ENCODE measurements around the gene FAM9B. TPM values are rescaled to one million over a fixed set of nuclear protein-coding genes. Genes with fewer than 3 reads are reported as not detected.
A peak's percentile ranks its signal among the peaks of the same experiment; 100 is the strongest.

FAM9B gene
- not detected for total RNA-seq

GRCh38 chrX:9033989-9034388, at the start of gene FAM9B:
Gene FAM9B, minus strand, starts transcription at chrX:9034127. Its CDS starts 1,141 bp downstream, at chrX:9032986.
- POLR2A ChIA-PET = no interaction called here
- H3K27me3 Mint-ChIP-seq = no peaks in the 10 kb centered on the region
- no peak within 1 kb of the TSS for H3K4me3 Mint-ChIP-seq
- ATAC-seq (ENCODE audit: low read depth) (no peak), DNase-seq (no peak)
- H3K4me1 Mint-ChIP-seq = peaks cover 5% of the 10 kb centered on the region
- H3K36me3 Mint-ChIP-seq = peaks cover 2% of the 10 kb centered on the region
- no peak within 1 kb of the TSS for H3K27ac Mint-ChIP-seq
- H3K9me3 Mint-ChIP-seq = peaks cover 2% of the 10 kb centered on the region

- no peak overlapping the region for H3K4me3 Mint-ChIP-seq
- no peaks in the 10 kb centered on the region for H3K4me1 Mint-ChIP-seq
- DNase-seq = no peak
- POLR2A ChIA-PET = no interaction called here
- no peaks in the 10 kb centered on the region for H3K27me3 Mint-ChIP-seq
- H3K9me3 Mint-ChIP-seq = peaks cover 2% of the 10 kb centered on the region
- H3K27ac Mint-ChIP-seq = no peak overlapping the region
- no peaks in the 10 kb centered on the region for H3K36me3 Mint-ChIP-seq
- ATAC-seq (ENCODE audit: low read depth) = no peak
Observed at GRCh38 chrX:9081271-9081670, 47.3 kb upstream of the FAM9B start.

GRCh38 chrX:9074326-9074725, 40.4 kb upstream of the FAM9B start:
- Mint-ChIP-seq H3K36me3 (no peaks in the 10 kb centered on the region), H3K27ac (no peak overlapping the region), H3K9me3 (no peaks in the 10 kb centered on the region), H3K27me3 (no peaks in the 10 kb centered on the region), H3K4me3 (no peak overlapping the region), H3K4me1 (no peaks in the 10 kb centered on the region)
- ATAC-seq (ENCODE audit: low read depth) = no peak
- POLR2A ChIA-PET = no interaction called here
- DNase-seq = no peak

- Mint-ChIP-seq H3K9me3 (no peaks in the 10 kb centered on the region), H3K36me3 (no peaks in the 10 kb centered on the region), H3K27me3 (no peaks in the 10 kb centered on the region), H3K27ac (no peak overlapping the region), H3K4me3 (no peak overlapping the region), H3K4me1 (no peaks in the 10 kb centered on the region)
- DNase-seq (no peak), ATAC-seq (ENCODE audit: low read depth) (no peak)
- POLR2A ChIA-PET = no interaction called here
Observed at GRCh38 chrX:9072281-9072680, 38.4 kb upstream of the FAM9B start.

GRCh38 chrX:9071031-9071650, 37.2 kb upstream of the FAM9B start:
- Mint-ChIP-seq H3K27ac (no peak overlapping the region), H3K36me3 (no peaks in the 10 kb centered on the region), H3K4me3 (no peak overlapping the region), H3K4me1 (no peaks in the 10 kb centered on the region), H3K27me3 (no peaks in the 10 kb centered on the region), H3K9me3 (no peaks in the 10 kb centered on the region)
- DNase-seq (no peak), ATAC-seq (ENCODE audit: low read depth) (no peak)
- POLR2A ChIA-PET = no interaction called here

GRCh38 chrX:9069573-9069972, 35.6 kb upstream of the FAM9B start:
- H3K9me3 Mint-ChIP-seq = no peaks in the 10 kb centered on the region
- H3K27me3 Mint-ChIP-seq = no peaks in the 10 kb centered on the region
- DNase-seq = no peak
- no peaks in the 10 kb centered on the region for H3K36me3 Mint-ChIP-seq
- POLR2A ChIA-PET = no interaction called here
- no peak overlapping the region for H3K27ac Mint-ChIP-seq
- no peaks in the 10 kb centered on the region for H3K4me1 Mint-ChIP-seq
- H3K4me3 Mint-ChIP-seq = no peak overlapping the region
- no peak for ATAC-seq (ENCODE audit: low read depth)

- no peak for DNase-seq
- Mint-ChIP-seq H3K9me3 (peaks cover 1% of the 10 kb centered on the region), H3K4me1 (no peaks in the 10 kb centered on the region), H3K4me3 (no peak overlapping the region), H3K27ac (no peak overlapping the region), H3K27me3 (peaks cover 2% of the 10 kb centered on the region), H3K36me3 (no peaks in the 10 kb centered on the region)
- POLR2A ChIA-PET = no interaction called here
- no peak for ATAC-seq (ENCODE audit: low read depth)
Observed at GRCh38 chrX:9064694-9065093, 30.8 kb upstream of the FAM9B start.

- H3K36me3 Mint-ChIP-seq = no peaks in the 10 kb centered on the region
- no peak overlapping the region for H3K4me3 Mint-ChIP-seq
- ATAC-seq (ENCODE audit: low read depth) (no peak), DNase-seq (no peak)
- peaks cover 2% of the 10 kb centered on the region for H3K27me3 Mint-ChIP-seq
- H3K9me3 Mint-ChIP-seq = peaks cover 1% of the 10 kb centered on the region
- H3K4me1 Mint-ChIP-seq = no peaks in the 10 kb centered on the region
- POLR2A ChIA-PET = no interaction called here
- H3K27ac Mint-ChIP-seq = no peak overlapping the region
Observed at GRCh38 chrX:9062641-9063040, 28.7 kb upstream of the FAM9B start.

GRCh38 chrX:9055354-9055753, 21.4 kb upstream of the FAM9B start:
- POLR2A ChIA-PET = no interaction called here
- H3K36me3 Mint-ChIP-seq = no peaks in the 10 kb centered on the region
- DNase-seq = no peak
- H3K4me1 Mint-ChIP-seq = peaks cover 7% of the 10 kb centered on the region
- H3K27ac Mint-ChIP-seq = no peak overlapping the region
- peak; percentile 52 for ATAC-seq (ENCODE audit: low read depth)
- H3K9me3 Mint-ChIP-seq = no peaks in the 10 kb centered on the region
- no peak overlapping the region for H3K4me3 Mint-ChIP-seq
- peaks cover 2% of the 10 kb centered on the region for H3K27me3 Mint-ChIP-seq

- H3K27me3 Mint-ChIP-seq = peaks cover 2% of the 10 kb centered on the region
- POLR2A ChIA-PET = no interaction called here
- no peak overlapping the region for H3K27ac Mint-ChIP-seq
- no peaks in the 10 kb centered on the region for H3K36me3 Mint-ChIP-seq
- DNase-seq (no peak), ATAC-seq (ENCODE audit: low read depth) (no peak)
- H3K4me1 Mint-ChIP-seq = peaks cover 7% of the 10 kb centered on the region
- H3K9me3 Mint-ChIP-seq = no peaks in the 10 kb centered on the region
- H3K4me3 Mint-ChIP-seq = no peak overlapping the region
Observed at GRCh38 chrX:9052081-9052480, 18.2 kb upstream of the FAM9B start.

GRCh38 chrX:9050331-9050730, 16.4 kb upstream of the FAM9B start:
- H3K9me3 Mint-ChIP-seq = no peaks in the 10 kb centered on the region
- ATAC-seq (ENCODE audit: low read depth) = no peak
- peaks cover 2% of the 10 kb centered on the region for H3K27me3 Mint-ChIP-seq
- H3K4me1 Mint-ChIP-seq = peaks cover 3% of the 10 kb centered on the region
- H3K36me3 Mint-ChIP-seq = no peaks in the 10 kb centered on the region
- no peak overlapping the region for H3K27ac Mint-ChIP-seq
- DNase-seq = no peak
- no peak overlapping the region for H3K4me3 Mint-ChIP-seq
- POLR2A ChIA-PET = no interaction called here

GRCh38 chrX:9048801-9049200, 14.9 kb upstream of the FAM9B start:
- no peak overlapping the region for H3K27ac Mint-ChIP-seq
- POLR2A ChIA-PET = no interaction called here
- peaks cover 2% of the 10 kb centered on the region for H3K27me3 Mint-ChIP-seq
- no peaks in the 10 kb centered on the region for H3K4me1 Mint-ChIP-seq
- H3K36me3 Mint-ChIP-seq = no peaks in the 10 kb centered on the region
- ATAC-seq (ENCODE audit: low read depth) (no peak), DNase-seq (no peak)
- no peaks in the 10 kb centered on the region for H3K9me3 Mint-ChIP-seq
- H3K4me3 Mint-ChIP-seq = no peak overlapping the region

- H3K36me3 Mint-ChIP-seq = peaks cover 2% of the 10 kb centered on the region
- POLR2A ChIA-PET = no interaction called here
- no peak for ATAC-seq (ENCODE audit: low read depth)
- DNase-seq = no peak
- no peak overlapping the region for H3K27ac Mint-ChIP-seq
- H3K9me3 Mint-ChIP-seq = peaks cover 2% of the 10 kb centered on the region
- H3K27me3 Mint-ChIP-seq = no peaks in the 10 kb centered on the region
- no peak overlapping the region for H3K4me3 Mint-ChIP-seq
- H3K4me1 Mint-ChIP-seq = peaks cover 5% of the 10 kb centered on the region
Observed at GRCh38 chrX:9038244-9038643, 4.3 kb upstream of the FAM9B start.

GRCh38 chrX:9037296-9037695, 3.4 kb upstream of the FAM9B start:
- Mint-ChIP-seq H3K36me3 (peaks cover 2% of the 10 kb centered on the region), H3K27me3 (no peaks in the 10 kb centered on the region), H3K27ac (no peak overlapping the region), H3K4me3 (no peak overlapping the region), H3K4me1 (peaks cover 5% of the 10 kb centered on the region), H3K9me3 (peaks cover 2% of the 10 kb centered on the region)
- POLR2A ChIA-PET = no interaction called here
- ATAC-seq (ENCODE audit: low read depth) = no peak
- DNase-seq = no peak

GRCh38 chrX:9033586-9033985, 341 bp downstream of the FAM9B start:
- ATAC-seq (ENCODE audit: low read depth) (no peak), DNase-seq (no peak)
- H3K27ac Mint-ChIP-seq = no peak overlapping the region
- no peaks in the 10 kb centered on the region for H3K27me3 Mint-ChIP-seq
- peaks cover 5% of the 10 kb centered on the region for H3K4me1 Mint-ChIP-seq
- H3K9me3 Mint-ChIP-seq = peaks cover 2% of the 10 kb centered on the region
- peaks cover 2% of the 10 kb centered on the region for H3K36me3 Mint-ChIP-seq
- POLR2A ChIA-PET = no interaction called here
- H3K4me3 Mint-ChIP-seq = no peak overlapping the region

Data from activated naive CD8-positive, alpha-beta T cell treated with anti-CD3 and anti-CD28 coated beads, Interleukin-2, amount 10 ng/mL, durations not matched to agents 7 days and 5 days (primary cell).